Peyer's patch (tissue), 4 donors: ENCODE measurements around the gene KYAT1.

Source experiments
- POLR2A ChIP-seq, 2 donors: fragments of 450-650 bp; IDR thresholded peaks; one replicate each; pipeline ENCODE4 v1.5.1; 2017; ENCODE audit warnings: antibody characterized with exemption in 2 of 2, mild to moderate bottlenecking in 2 of 2, moderate library complexity in 2 of 2
- TF ChIP-seq, protein P1 (sequence below), 6 experiments: fragments of 450-650 bp in 4 of 6; fragments of 200-600 bp in 2 of 6; sonication (generic) in 1 of 6; IDR thresholded peaks; one replicate each; pipeline ENCODE4 v1.5.1; 2017 to 2019; ENCODE audit warnings: antibody characterized with exemption in 6 of 6, mild to moderate bottlenecking in 3 of 6, moderate library complexity in 1 of 6

DNA sequence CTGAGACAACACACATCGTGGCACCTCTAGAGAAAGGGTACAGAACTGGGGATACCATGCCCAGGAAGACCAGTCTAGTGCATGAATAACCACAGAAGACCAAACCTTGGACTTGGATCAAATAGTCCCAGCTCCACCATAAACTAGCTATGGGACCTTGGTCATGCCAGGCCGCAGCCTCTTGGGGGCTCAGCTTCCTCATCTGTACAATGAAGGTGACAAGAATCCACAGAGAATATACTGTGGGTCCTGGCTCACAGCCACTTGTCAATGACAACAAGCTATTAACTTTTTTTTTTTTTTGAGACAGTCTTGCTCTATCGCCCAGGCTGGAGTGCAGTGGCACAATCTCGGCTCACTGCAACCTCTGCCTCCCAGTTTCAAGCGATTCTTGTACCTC, 3.9 kb downstream of the KYAT1 start:
- TF ChIP-seq, protein P1, sequence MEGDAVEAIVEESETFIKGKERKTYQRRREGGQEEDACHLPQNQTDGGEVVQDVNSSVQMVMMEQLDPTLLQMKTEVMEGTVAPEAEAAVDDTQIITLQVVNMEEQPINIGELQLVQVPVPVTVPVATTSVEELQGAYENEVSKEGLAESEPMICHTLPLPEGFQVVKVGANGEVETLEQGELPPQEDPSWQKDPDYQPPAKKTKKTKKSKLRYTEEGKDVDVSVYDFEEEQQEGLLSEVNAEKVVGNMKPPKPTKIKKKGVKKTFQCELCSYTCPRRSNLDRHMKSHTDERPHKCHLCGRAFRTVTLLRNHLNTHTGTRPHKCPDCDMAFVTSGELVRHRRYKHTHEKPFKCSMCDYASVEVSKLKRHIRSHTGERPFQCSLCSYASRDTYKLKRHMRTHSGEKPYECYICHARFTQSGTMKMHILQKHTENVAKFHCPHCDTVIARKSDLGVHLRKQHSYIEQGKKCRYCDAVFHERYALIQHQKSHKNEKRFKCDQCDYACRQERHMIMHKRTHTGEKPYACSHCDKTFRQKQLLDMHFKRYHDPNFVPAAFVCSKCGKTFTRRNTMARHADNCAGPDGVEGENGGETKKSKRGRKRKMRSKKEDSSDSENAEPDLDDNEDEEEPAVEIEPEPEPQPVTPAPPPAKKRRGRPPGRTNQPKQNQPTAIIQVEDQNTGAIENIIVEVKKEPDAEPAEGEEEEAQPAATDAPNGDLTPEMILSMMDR (IDR thresholded peaks at IDR 0.05), result peak in 1 of 6 experiments; percentile 8
- no peak for TF ChIP-seq POLR2A (IDR thresholded peaks at IDR 0.05)
